NCI-H526 treated with DMSO at 0.1 percent for 48 hours (cell line): ENCODE measurements around the gene BRD7.
"Not testable (repeated sequence)": the region's sequence is repeated elsewhere in the genome, so short reads cannot be mapped to it uniquely, and the experiment has no call there.

Experiments
- DNase-seq: peaks from one replicate; lab custom pipeline; 2025; lab: John Stamatoyannopoulos, UW

BRD7 gene

DNA sequence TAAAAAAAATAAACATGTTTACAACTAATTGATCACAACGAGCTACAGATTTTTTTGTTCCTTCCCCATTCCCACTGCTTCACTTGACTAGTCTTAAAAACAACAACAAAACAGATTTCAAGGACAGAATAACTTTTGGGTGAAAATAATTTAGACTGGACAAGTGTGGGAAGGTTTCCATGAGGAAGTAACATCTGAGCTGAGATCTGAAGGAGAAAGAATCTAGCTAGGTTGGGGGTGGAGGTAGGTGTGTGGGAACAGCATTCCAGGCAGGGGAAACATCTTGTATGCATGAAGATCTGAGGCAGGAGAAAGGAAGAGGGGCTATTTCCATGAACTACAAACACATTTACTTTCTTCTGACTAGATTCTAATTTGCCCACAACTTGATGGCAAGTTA is 9.2 kb downstream of the BRD7 start:
- DNase-seq: no peak

DNA sequence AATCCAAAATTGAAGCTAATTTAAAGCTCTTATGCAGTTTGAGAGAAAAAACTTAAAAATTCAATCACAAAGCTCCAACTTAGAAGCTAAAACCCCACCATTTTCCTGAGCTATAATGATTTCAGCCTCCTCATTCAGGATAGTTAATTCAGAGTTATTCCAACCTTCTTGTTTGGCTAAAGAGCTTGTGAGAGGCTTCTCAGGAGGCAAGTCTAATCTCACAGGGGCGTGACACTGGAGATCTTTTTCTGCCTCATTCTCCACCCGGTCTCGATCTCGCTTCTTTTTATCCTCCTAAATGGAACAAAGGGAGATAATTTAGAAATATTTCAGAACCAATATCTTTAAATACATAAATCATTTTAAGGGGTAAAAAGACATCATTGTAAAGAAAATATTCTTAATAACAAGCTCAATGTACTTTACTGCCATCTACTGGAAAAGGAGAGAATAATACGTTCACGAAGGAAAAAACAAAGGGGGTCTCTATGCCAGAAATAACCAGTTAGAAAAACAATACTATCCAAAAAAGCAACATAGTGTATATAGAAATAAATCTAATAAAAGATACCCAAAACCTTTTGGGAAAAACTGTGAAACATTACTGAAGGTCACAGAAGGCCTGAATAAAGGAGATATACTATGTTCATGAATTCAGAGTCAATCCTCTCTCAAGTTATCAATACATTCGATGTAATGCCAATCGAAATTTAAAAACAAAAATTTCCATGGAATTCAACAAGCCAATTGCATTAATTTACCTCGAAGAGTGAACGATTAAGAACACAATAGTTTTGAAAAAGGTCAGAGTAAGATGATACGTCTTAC is 13.9 kb downstream of the BRD7 start:
- peak; percentile 5 for DNase-seq

DNA sequence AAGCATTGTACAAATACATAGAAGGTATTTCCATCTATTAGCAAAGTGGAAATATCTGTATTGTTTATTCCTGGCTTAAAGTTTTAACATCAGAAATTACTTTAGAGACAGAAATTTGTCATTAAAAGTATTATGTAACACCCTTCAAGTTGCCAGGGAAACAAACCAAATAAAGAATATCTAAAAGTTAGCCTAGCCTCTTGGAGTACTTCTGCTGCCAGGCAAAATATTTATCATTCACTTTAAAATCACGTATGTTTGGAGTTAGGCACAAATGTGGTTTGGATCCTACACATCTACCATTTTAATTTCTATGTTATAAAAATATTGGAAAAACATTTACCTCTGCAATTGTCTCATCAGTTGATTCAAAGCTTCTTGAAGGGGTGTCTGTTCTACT is 14.7 kb downstream of the BRD7 start:
- DNase-seq: no peak

- DNase-seq: no peak
Observed at GRCh38 chr16:50351952-50352351, 16.8 kb downstream of the BRD7 start.

- DNase-seq: no peak
Observed at GRCh38 chr16:50351116-50351515, 17.7 kb downstream of the BRD7 start.

- not testable (repeated sequence) for DNase-seq
Observed at GRCh38 chr16:50345210-50345609, 23.6 kb downstream of the BRD7 start.

DNA sequence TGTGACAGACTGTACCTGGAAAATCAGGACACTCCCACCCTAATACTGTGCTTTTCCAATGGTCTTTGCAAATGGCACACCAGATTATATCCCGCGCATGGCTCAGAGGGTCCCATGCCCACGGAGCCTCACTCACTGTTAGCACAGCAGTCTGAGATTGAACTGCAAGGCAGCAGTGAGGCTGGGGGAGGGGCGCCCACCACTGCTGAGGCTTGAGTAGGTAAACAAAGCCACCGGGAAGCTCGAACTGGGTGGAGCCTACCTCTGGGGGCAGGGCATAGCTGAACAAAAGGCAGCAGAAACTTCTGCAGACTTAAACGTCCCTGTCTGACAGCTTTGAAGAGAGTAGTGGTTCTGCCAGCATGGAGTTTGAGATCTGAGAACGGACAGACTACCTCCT is 25.2 kb downstream of the BRD7 start:
- DNase-seq: not testable (repeated sequence)

- no peak for DNase-seq
Observed at GRCh38 chr16:50340578-50340977, 28.2 kb downstream of the BRD7 start.

- DNase-seq: no peak
Observed at GRCh38 chr16:50338371-50339231, 30.2 kb downstream of the BRD7 start.

DNA sequence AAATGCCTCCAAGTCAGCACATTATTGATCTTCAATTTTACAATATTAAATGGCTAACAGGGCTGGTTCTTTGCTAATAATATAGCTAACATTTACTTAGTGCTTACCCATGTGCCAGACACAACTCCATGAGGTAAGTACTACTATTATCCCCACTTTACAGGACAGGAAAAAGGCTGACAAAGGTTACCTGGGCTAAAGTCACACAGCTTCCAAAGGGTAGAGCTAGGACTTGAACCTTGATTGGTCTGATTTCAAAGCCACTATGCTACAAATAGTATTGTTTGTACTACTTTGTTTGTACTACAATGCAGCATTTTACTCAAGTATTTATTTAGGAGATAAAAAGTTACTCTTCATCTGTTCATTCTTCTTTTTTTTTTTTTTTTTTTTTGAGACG is 31.9 kb downstream of the BRD7 start:
- DNase-seq: no peak

GRCh38 chr16:50335196-50335958 is 33.4 kb downstream of the BRD7 start:
- no peak for DNase-seq

- DNase-seq: no peak
Observed at GRCh38 chr16:50334106-50334975, 34.4 kb downstream of the BRD7 start.

GRCh38 chr16:50332599-50332998 is 36.2 kb downstream of the BRD7 start:
- no peak for DNase-seq

- DNase-seq: no peak
Observed at GRCh38 chr16:50331570-50331969, 37.2 kb downstream of the BRD7 start.

DNA sequence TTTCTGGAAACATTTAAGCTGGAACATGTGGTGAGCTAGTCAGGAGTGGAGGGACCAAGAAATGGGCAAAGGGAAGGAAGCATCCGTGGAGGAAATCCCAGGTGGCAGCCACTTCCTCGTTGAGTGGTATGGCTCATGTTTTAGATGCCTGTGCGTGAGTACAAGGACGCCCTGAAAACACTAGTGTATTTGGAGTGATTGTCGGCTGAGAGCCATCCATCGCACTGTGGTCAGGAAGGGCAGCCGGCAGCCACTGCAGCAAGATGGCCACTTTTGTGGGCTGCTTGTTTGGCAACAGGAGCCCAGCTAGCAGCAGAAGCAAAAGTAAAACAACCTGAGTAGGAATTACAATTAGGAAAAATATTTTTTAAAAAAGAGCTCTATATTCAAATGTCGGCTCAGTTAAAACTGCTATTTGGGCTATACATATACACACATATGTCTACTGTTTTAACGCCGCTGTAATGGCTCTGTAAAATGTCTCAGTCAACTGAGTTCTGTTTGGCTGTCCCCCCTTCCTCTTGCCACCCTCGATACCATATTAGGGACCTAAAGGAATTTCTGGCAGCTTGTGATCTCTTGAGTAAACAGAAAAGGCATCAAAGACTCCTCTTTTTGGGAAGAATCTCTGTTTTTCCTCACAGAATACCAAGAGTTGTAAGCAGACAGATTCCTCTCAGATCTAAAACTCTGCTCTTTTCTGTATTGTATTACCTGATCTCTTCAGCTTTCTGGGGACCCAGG is 39.2 kb downstream of the BRD7 start:
- no peak for DNase-seq

DNA sequence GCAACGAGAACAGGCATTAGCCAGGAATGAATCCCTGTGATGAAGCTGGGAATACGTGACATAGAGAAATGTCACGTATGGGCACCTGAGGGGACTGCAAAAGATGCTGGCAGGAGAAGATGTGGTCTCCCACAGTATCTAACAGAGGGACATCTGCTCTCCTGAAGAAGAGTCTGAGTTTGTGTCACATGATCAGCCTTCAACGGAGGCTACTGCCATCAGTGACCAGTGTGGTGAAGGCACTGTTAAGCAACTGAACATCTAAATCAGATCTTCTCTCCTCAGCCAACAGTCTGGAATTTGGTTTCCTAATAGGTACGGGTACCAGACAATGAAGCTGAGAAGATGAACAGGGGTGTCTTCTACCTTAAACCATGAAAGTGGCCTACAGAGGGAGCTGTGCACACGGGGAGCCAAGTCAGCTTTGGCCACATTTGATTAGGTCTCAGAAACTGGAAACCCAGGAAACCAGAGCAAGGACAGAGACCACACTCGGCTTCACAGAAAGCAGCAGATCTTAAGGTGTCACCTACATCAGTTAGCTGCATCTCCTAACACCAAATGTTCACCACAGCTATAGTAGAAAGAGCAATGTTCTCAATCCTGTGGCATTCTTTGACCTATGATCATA is 41.8 kb downstream of the BRD7 start:
- no peak for DNase-seq

DNA sequence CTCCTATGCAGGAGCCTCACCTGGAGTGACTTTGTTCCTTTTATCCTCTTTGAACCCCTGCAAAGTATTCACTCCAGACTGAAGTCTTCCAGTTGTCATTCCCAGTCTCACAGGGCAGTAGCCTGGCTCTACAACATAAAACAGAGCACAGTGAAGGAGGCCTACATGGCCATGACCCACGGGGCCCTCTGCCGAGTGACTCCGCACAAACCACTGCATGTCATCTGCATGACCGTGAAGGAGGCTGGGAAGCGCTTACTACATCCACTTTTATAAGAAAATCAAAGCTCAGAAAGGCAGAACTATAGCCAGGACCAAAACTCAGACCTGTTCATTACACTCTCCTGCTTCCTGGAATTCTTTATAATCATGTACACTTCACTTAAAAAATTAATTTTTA is 42.5 kb downstream of the BRD7 start:
- no peak for DNase-seq

GRCh38 chr16:50324345-50324744 is 44.4 kb downstream of the BRD7 start:
- DNase-seq: no peak

- no peak for DNase-seq
Observed at GRCh38 chr16:50323335-50324011, 45.3 kb downstream of the BRD7 start.

GRCh38 chr16:50322333-50322732 is 46.5 kb downstream of the BRD7 start:
- DNase-seq: no peak
